Measurements from ENCODE around the gene RPL28. TPM values are rescaled to one million over a fixed set of nuclear protein-coding genes. Genes with fewer than 3 reads are reported as not detected.

The RPL28 gene
- total RNA-seq, 1 donor from 2014 or later = 2,000 TPM

- Mint-ChIP-seq H3K27me3 (ENCODE audit: unreplicated experiment) (peaks cover 43% of the 10 kb centered on the region), H3K36me3 (ENCODE audit: unreplicated experiment) (peaks cover 2% of the 10 kb centered on the region), H3K4me1 (ENCODE audit: unreplicated experiment) (peaks cover 10% of the 10 kb centered on the region), H3K4me3 (ENCODE audit: unreplicated experiment) (no peak overlapping the region), H3K9me3 (ENCODE audit: unreplicated experiment) (no peaks in the 10 kb centered on the region), H3K27ac (ENCODE audit: unreplicated experiment) (no peak overlapping the region)
- TF ChIP-seq, protein P1, sequence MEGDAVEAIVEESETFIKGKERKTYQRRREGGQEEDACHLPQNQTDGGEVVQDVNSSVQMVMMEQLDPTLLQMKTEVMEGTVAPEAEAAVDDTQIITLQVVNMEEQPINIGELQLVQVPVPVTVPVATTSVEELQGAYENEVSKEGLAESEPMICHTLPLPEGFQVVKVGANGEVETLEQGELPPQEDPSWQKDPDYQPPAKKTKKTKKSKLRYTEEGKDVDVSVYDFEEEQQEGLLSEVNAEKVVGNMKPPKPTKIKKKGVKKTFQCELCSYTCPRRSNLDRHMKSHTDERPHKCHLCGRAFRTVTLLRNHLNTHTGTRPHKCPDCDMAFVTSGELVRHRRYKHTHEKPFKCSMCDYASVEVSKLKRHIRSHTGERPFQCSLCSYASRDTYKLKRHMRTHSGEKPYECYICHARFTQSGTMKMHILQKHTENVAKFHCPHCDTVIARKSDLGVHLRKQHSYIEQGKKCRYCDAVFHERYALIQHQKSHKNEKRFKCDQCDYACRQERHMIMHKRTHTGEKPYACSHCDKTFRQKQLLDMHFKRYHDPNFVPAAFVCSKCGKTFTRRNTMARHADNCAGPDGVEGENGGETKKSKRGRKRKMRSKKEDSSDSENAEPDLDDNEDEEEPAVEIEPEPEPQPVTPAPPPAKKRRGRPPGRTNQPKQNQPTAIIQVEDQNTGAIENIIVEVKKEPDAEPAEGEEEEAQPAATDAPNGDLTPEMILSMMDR (IDR thresholded peaks at IDR 0.05) = no peak
- no peak for DNase-seq (ENCODE audit: extremely low spot score, unreplicated experiment)
Observed at GRCh38 chr19:55439052-55439451, 53.3 kb downstream of the RPL28 start.

- peaks cover 4% of the 10 kb centered on the region for H3K36me3 Mint-ChIP-seq (ENCODE audit: unreplicated experiment)
- H3K27ac Mint-ChIP-seq (ENCODE audit: unreplicated experiment) = no peak overlapping the region
- H3K4me3 Mint-ChIP-seq (ENCODE audit: unreplicated experiment) = no peak overlapping the region
- H3K27me3 Mint-ChIP-seq (ENCODE audit: unreplicated experiment) = peaks cover 55% of the 10 kb centered on the region
- H3K9me3 Mint-ChIP-seq (ENCODE audit: unreplicated experiment) = no peaks in the 10 kb centered on the region
- TF ChIP-seq, protein P1 (IDR thresholded peaks at IDR 0.05) = no peak
- H3K4me1 Mint-ChIP-seq (ENCODE audit: unreplicated experiment) = peaks cover 10% of the 10 kb centered on the region
- DNase-seq (ENCODE audit: extremely low spot score, unreplicated experiment) = no peak
Observed at GRCh38 chr19:55440411-55441105, 54.8 kb downstream of the RPL28 start.

DNA sequence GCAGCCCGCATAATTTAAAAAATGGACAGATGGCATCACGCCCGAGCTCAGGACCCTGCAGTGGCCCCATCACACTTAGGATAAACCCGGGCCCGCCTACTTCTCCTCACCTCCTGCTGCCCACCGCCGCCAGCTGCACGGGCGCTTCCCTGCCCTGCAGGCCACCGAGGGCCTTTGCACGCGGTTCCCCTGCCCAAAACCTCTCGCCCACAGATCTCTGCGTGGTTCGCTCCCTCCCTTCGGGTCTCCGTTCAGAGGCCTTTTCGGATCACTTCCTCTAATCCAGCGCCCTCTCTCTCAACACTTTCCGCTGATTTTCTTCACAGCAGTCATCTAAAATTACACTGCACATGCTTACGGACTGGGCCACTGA, 55.6 kb downstream of the RPL28 start:
- H3K4me3 Mint-ChIP-seq (ENCODE audit: unreplicated experiment) = no peak overlapping the region
- H3K9me3 Mint-ChIP-seq (ENCODE audit: unreplicated experiment) = no peaks in the 10 kb centered on the region
- peaks cover 4% of the 10 kb centered on the region for H3K36me3 Mint-ChIP-seq (ENCODE audit: unreplicated experiment)
- TF ChIP-seq, protein P1 (IDR thresholded peaks at IDR 0.05) = no peak
- no peak overlapping the region for H3K27ac Mint-ChIP-seq (ENCODE audit: unreplicated experiment)
- H3K4me1 Mint-ChIP-seq (ENCODE audit: unreplicated experiment) = peaks cover 10% of the 10 kb centered on the region
- peaks cover 58% of the 10 kb centered on the region for H3K27me3 Mint-ChIP-seq (ENCODE audit: unreplicated experiment)
- DNase-seq (ENCODE audit: extremely low spot score, unreplicated experiment) = no peak

- no peaks in the 10 kb centered on the region for H3K9me3 Mint-ChIP-seq (ENCODE audit: unreplicated experiment)
- no peak overlapping the region for H3K4me3 Mint-ChIP-seq (ENCODE audit: unreplicated experiment)
- TF ChIP-seq, protein P1 (IDR thresholded peaks at IDR 0.05) = no peak
- DNase-seq (ENCODE audit: extremely low spot score, unreplicated experiment) = no peak
- no peak overlapping the region for H3K27ac Mint-ChIP-seq (ENCODE audit: unreplicated experiment)
- peaks cover 10% of the 10 kb centered on the region for H3K4me1 Mint-ChIP-seq (ENCODE audit: unreplicated experiment)
- peaks cover 4% of the 10 kb centered on the region for H3K36me3 Mint-ChIP-seq (ENCODE audit: unreplicated experiment)
- peaks cover 55% of the 10 kb centered on the region for H3K27me3 Mint-ChIP-seq (ENCODE audit: unreplicated experiment)
Observed at GRCh38 chr19:55441692-55442321, 56.1 kb downstream of the RPL28 start.

DNA sequence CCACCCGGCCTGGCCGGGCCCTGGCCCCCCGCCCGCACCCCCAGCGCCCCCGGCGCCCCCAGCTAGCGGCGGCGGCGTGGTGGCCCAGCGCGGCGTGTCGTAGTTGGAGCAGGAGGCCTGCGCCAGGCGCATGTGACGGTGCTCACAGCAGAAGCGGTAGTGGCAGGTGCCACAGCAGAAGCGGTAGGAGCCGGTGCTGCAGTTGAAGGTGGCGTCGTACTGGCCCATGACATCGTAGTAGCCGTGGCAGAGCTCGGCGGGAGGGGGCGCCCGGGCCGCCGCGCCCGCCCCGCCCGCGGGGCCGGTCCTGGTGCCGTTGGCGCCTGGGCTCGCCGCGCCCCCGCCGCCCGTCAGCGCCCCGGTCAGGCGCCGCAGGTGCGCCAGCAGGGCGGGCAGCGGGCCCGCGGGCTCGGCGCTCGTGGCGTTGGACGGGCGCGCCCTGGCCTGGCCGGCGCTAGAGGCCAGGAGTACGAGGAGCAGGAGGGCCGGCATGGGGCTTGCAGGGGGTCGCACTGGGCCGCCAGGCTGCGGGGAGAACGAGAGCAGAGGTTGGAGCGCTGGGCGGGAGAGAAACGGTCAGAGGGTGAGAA, 56.7 kb downstream of the RPL28 start:
- no peak for DNase-seq (ENCODE audit: extremely low spot score, unreplicated experiment)

More for the DNA sequence above, 56.7 kb downstream of the RPL28 start:
- H3K4me1 Mint-ChIP-seq (ENCODE audit: unreplicated experiment) = peaks cover 10% of the 10 kb centered on the region
- H3K36me3 Mint-ChIP-seq (ENCODE audit: unreplicated experiment) = peaks cover 4% of the 10 kb centered on the region
- H3K9me3 Mint-ChIP-seq (ENCODE audit: unreplicated experiment) = no peaks in the 10 kb centered on the region
- H3K27ac Mint-ChIP-seq (ENCODE audit: unreplicated experiment) = no peak overlapping the region
- H3K4me3 Mint-ChIP-seq (ENCODE audit: unreplicated experiment) = no peak overlapping the region
- TF ChIP-seq, protein P1 (IDR thresholded peaks at IDR 0.05) = no peak
- H3K27me3 Mint-ChIP-seq (ENCODE audit: unreplicated experiment) = peaks cover 55% of the 10 kb centered on the region
